IMR-90 (cell line): ENCODE data around the gene ELMO1.

Source experiments
- BHLHE40 ChIP-seq: fragments of 150-350 bp; IDR thresholded peaks from 2 replicates; pipeline ENCODE4 v1.6.1; 2016; ENCODE audit warnings: mild to moderate bottlenecking, low read depth, low read length
- CEBPB ChIP-seq: IDR thresholded peaks from 2 replicates; pipeline ENCODE4 v1.6.1; 2012; ENCODE audit warnings: low read depth, low read length, improper control_type of control experiment
- CTCF ChIP-seq: conservative IDR thresholded peaks from 2 replicates; pipeline ENCODE4 v1.5.1; 2012; ENCODE audit warnings: mild to moderate bottlenecking, low read depth, low read length, improper control_type of control experiment
- MXI1 ChIP-seq: IDR thresholded peaks from 2 replicates; pipeline ENCODE4 v1.6.1; 2012; ENCODE audit warnings: low read depth, mild to moderate bottlenecking, low read length, moderate library complexity, borderline replicate concordance
- POLR2A ChIP-seq: IDR thresholded peaks from 2 replicates; pipeline ENCODE4 v1.6.1; 2012; ENCODE audit warnings: mild to moderate bottlenecking, low read depth, low read length
- RCOR1 ChIP-seq: IDR thresholded peaks from 2 replicates; pipeline ENCODE4 v1.6.1; 2012; ENCODE audit warnings: mild to moderate bottlenecking, low read length, improper control_type of control experiment; ENCODE audit not compliant: insufficient replicate concordance
- RFX5 ChIP-seq: IDR thresholded peaks from 2 replicates; pipeline ENCODE4 v1.8.0; 2012; ENCODE audit warnings: low read depth, mild to moderate bottlenecking, low read length, moderate library complexity
- SMC3 ChIP-seq: fragments of 150-350 bp; IDR thresholded peaks from 2 replicates; pipeline ENCODE4 v1.6.1; 2016; ENCODE audit warnings: low read depth, mild to moderate bottlenecking, antibody characterized with exemption, low read length, moderate library complexity
- USF2 ChIP-seq: fragments of 150-350 bp; IDR thresholded peaks from 2 replicates; pipeline ENCODE4 v1.6.1; 2017; ENCODE audit warnings: mild to moderate bottlenecking, antibody characterized with exemption, low read length, low read depth

DNA sequence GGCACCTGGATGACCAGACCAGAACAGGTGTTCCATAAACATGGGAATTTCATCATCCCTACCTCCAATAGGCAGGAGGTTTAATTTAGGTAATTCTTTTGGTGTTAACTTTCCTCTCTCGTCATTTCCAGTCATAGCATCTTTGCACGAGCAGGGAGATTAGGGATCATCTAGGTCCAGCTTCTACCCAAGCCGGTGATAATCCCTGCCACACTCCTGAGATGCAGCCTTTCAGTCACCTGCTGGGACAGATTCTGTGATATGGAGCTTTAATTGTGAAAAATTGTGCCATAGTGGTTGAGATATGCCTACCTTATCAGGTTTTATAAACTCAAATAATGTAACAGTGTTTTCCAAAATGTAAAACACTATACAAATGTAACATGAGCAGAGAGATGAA is 532.5 kb downstream of the ELMO1 start:
- TF ChIP-seq BHLHE40 (no peak), CTCF (no peak), USF2 (no peak), POLR2A (no peak), MXI1 (no peak), CEBPB (no peak), RFX5 (no peak), RCOR1 (no peak), SMC3 (no peak)
